Gastroesophageal sphincter (tissue), 3 donors: ENCODE data around the gene CYP4F12.

ENCODE experiments used
- CTCF ChIP-seq, 4 experiments: fragments of 200-600 bp in 2 of 4; fragments of 450-650 bp in 2 of 4; sonication (generic) in 1 of 4; IDR thresholded peaks; one replicate each; pipeline ENCODE4 v1.5.1; 2017 to 2019; ENCODE audit warnings: antibody characterized with exemption in 4 of 4, mild to moderate bottlenecking in 2 of 4, moderate library complexity in 2 of 4
- EP300 ChIP-seq: sonication (generic); formaldehyde crosslinking; IDR thresholded peaks from one replicate; pipeline ENCODE4 v1.6.1; 2017; ENCODE audit warnings: antibody characterized with exemption, mild to moderate bottlenecking
- POLR2A ChIP-seq, 2 donors: fragments of 450-650 bp; IDR thresholded peaks; one replicate each; pipeline ENCODE4 v1.6.1; 2017; ENCODE audit warnings: antibody characterized with exemption in 2 of 2, mild to moderate bottlenecking in 2 of 2, moderate library complexity in 1 of 2
- POLR2AphosphoS5 ChIP-seq: sonication (generic); formaldehyde crosslinking; IDR thresholded peaks from one replicate; pipeline ENCODE4 v1.6.1; 2017; ENCODE audit warnings: antibody characterized with exemption

DNA sequence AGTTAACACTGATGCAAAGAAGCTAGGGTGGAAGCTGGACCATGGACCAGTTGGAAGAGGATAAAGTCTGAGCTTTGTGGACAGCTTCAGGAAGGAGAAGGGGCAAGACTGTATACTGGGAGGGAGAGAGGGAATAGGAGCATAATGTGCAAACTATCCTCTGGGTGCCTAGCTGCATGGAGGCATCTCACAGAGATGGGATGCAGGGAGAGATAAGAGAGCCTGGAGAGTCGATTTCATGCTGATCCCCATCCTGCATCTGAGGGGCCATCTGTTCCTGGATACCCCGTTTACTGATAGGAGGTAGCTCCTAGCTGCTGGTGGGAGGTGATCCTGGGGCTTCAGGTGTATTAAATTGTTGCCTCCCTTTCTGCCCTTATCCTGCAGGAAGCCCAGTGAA, 23.4 kb upstream of the CYP4F12 start:
- no peak for TF ChIP-seq CTCF (IDR thresholded peaks at IDR 0.05)
- no peak for TF ChIP-seq POLR2AphosphoS5
- no peak for TF ChIP-seq POLR2A (IDR thresholded peaks at IDR 0.05)
- TF ChIP-seq EP300: no peak
